Stimulated activated CD4-positive, alpha-beta T cell treated with anti-CD3 and anti-CD28 coated beads, Interleukin-1b, Interleukin-23, amount 100 ng/mL, for 1 hour (primary cell): Measurements from ENCODE around the gene SEC14L5.

Source experiments
- DNase-seq, 2 donors: peaks; one replicate each; pipeline ENCODE4 v3.0.0-alpha.2; 2020; ENCODE audit warnings: low read depth in 2 of 2

Gene SEC14L5

DNA sequence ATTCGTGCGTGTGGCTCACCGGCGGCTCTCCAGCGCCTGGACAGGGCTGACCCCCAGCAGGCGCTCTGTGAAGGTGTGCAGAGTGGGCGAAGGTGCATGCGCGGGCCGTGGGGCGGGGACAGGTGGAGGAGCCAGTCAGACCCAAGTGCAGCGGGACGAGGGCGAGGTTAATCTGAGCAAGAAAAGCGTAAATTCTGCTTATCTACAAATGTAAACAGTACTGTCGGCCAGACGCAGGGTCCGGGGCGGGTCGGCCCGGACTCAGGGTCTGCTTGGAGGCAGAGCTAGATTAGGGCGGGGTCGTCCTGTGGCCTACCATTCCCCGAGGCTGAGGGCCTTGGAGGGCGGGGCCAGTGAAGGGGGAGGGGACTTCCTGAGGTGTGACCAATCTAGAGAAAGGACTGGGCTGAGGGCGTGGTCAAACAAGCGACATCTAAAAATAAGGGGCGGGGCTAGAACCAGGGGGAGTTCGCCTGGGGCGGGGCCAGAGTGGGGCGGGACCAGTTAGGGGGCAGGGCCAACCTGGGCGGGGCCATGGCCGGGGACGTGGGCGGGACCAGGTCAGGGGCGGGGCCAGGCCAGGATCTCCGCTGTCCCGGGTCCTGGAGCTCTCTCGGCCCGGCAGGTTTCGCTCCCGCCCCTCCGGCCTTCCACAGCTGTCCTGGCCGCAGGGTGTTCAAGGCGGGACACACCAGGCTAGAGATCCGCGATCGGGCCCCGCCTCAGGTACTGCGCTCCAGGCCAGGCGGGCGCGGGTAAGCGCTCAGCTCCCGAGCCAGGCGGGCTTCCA, at the start of gene SEC14L5:
Gene SEC14L5, plus strand, starts transcription at position 611 of the 790 bp plus-strand sequence. CDS start 994 bp downstream, outside the sequence.
- peak; percentile 79 to 84 for DNase-seq

DNA sequence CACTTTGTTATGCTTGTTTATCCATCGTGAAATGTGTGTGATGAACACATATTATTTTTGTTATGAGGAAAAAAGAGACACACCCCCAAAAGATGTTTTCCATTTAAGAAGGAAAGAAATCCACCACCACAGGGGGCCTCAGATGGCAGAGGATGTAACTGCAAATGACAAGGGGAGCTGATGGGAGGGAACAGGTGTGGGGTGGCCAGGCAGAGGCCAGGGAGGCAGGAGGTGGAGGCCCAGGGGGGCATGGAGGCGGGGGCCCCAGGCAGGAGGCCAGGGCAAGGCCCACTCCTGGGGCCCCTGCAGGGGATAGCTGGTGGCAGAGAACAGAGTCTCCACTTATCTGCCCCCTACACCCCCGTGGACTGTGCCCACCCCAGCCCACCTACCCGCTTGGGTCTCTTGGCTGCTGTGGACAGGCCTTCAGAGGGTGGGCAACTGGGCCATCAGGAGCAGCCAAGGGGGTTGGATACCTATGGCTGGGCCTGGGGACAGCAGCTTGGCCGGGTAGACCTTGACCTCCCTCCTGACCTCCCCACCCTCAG, 49.2 kb upstream of the SEC14L5 start:
- no peak for DNase-seq

- no peak for DNase-seq
Measured at GRCh38 chr16:4909825-4910224, 48.3 kb upstream of the SEC14L5 start.

DNA sequence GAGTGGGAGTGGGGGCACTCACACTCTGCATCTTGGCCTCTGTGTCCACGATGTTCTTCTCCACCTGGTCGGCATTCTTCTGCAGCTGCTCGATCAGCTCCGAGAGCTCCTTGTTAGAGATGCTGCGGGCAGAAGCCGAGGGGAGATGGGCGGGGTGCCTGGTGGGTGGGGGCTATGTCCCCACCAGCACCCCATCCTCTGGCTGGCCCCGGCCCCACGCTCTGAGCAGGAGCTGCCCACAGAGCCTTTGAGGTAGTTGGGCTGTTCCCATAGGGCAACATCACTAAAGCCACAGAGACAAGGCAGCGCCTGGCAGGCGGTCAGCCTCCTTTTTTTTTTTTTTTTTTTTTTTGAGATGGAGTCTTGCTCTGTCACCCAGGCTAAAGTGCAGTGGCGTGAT, 47.3 kb upstream of the SEC14L5 start:
- no peak for DNase-seq

- no peak for DNase-seq
Measured at GRCh38 chr16:4911970-4912386, 46.2 kb upstream of the SEC14L5 start.

DNA sequence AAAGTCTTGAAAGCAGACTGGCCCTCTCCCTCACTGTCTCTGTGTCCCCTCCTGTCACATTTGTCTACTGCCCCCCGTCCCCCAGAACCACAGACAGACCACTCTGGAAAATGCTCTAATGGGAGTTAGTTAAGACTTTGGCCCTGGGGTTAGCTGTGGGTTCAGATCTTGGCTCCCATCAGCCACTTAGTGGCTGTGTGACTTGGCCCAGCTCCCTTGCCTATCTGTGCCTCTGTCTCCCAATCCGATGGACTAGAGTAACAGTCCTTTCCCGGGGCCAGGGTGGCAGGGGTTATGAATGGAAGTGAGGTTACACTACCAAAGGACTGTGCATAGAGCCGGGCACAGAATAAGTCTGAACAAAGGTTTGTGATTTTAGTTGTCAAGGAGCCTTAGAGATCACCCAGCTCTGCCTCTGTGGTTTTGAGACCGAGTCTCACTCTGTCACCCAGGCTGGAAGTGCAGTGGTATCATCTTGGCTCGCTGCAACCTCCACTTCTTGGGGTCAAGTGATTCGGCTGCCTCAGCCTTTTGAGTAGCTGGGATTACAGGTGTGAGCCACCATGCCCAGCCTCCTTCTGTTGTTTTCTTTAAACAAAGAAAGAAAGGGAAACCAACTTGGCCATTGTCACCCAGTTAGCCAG, 44.9 kb upstream of the SEC14L5 start:
- no peak for DNase-seq

GRCh38 chr16:4913774-4914525, 44.2 kb upstream of the SEC14L5 start:
- no peak for DNase-seq

DNA sequence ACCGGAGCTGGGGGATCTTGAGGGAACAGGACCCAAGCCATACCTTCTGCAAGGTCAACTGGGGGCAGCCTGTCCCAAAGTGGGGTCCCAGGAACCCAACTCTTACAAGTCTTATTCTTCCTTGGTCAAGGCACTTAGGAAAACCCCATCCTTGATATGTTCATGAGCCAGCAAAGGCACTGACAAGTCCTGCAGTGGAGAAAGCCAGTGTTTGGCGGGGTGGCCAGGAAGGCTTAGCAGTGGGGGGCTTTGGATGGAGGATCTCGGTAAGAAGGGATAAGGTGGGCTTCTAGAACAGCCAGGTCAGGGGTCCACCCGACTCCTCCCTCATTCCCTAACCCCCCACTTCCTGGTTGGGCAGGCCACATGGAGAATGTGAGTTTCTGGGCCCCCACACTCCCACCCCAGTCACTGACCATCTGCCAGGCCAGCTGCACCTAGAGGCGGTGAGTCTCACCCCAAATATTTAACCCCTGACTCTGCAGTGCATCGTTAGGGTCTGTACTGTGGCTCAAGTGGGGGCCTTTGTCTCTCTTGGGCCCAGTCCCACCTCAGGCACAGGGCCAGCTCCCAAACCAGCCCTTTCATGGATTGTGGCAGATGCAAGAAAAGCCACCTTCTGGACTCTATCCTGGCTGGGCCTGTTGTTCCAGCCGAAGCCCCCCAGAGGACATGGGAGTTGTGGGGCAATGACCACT, 43.5 kb upstream of the SEC14L5 start:
- DNase-seq, result no peak

DNA sequence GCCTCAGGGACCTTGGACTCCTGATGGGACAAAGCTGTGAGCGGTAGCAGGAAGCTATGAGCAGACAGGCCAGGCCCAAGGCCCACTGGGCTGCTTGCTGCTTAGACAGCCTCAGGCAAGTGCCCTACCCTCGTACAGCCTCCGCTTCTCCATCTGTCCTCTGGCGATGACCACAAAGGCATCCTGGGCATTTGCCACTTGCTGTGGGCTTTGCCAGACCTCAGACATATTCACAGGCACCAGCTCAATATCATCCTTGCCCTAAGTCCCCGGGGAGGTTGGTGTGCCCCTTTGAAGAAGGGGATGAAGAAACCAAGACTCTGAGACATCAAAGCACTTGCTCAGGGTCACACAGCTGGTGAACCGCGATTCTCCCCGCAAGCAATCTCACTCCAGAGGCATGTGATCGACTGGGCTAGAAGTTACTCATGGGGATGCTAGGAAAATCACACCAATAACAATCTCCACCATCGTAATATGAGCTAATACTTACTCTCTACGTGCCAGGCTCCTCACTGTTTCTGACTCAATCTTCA, 42.8 kb upstream of the SEC14L5 start:
- no peak for DNase-seq

- no peak for DNase-seq
Measured at GRCh38 chr16:4917117-4917516, 41.0 kb upstream of the SEC14L5 start.

GRCh38 chr16:4918781-4919251, 39.3 kb upstream of the SEC14L5 start:
- no peak for DNase-seq

DNA sequence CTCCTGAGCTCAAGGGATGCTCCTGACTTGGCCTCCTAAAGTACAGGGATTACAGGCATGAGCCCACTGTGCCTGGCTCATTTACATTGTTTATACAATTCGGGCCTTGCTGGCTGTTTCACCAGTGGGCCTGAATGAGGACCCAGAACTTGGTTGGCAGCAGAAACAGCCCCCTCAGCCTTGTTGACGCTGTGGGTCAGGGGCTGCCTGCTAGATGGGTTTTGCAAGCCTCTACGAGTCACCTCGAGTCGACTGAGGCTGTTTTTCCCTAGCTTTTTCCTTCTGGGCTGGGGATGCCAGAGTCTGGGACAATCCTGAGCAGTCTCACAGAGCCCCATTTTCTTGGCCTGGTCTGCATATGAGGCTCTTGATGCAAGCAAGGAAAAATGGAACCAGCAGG, 37.3 kb upstream of the SEC14L5 start:
- DNase-seq, result no peak

GRCh38 chr16:4922721-4923342, 35.3 kb upstream of the SEC14L5 start:
- no peak for DNase-seq

DNA sequence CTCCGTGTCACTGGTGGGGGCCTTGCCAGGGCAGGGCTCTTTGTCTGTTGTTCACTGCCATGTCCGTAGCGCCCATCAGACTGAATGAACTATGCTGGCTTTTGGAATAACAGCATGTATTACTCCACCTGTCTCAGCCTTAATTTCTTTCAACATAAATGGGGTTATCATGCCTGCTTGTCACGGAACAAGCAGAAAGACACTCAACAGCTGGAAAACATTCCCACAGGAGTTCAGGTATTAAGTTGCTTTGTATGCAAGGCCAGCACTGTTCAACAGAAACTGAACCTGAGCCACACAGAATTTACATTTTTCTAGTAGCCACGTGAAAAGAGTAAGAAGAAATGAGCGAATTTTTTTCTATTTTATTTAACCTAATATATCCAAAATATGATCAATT, 34.3 kb upstream of the SEC14L5 start:
- DNase-seq, result no peak

DNA sequence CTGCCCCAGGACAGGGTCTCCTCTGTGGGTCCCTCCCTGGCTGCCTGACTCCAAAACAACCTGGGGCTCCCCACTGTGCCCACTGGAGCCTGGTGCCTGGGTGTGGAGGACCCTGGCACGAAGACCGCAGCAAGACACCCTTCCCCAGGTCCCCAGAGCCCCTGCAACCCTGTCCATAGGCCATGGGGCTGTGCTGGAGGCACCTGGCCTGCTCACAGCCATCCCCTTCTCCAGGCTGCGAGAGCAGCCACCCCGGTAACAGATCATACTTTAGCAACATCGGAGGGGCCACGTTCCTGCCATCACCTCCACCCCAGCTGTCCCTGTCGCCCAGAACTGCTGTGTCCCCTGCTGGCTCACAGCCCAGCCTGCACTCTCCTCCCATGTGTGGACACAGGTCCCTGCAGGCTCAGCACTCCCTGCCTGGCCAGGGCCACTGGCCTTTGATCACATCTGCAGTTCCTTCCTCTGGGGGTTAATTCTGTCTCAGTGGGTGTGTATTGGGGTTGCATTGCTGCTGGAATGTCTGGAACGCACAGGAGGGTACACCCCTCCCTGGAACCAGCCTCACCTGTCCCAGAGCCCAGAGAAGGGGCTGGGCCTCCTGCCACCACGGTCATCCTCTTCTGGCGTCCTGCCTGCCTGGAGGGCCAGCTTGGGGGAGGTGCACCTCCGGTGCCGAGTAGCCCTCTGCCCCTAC, 33.4 kb upstream of the SEC14L5 start:
- DNase-seq, result no peak

- no peak for DNase-seq
Measured at GRCh38 chr16:4925293-4925607, 32.9 kb upstream of the SEC14L5 start.

DNA sequence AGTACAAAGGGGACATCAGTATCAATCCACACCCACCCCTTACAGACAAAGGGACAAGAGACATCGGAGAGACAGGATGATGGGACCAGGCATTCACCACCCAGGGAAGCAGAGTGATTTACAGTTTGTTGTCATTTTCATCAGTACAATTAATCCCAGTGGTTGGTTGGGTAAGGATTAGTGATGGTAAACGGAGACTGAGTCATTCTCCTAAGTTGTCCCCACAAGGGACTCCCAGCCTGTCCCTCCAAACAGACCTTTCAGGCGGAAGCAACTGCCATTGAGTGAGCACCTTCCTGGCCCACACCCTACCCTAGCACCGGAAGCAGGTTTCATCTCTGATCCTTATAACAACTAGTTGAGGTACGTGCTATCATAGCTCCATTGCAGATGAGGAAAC, 32.3 kb upstream of the SEC14L5 start:
- no peak for DNase-seq

GRCh38 chr16:4926928-4927327, 31.2 kb upstream of the SEC14L5 start:
- no peak for DNase-seq

- no peak for DNase-seq
Measured at GRCh38 chr16:4927661-4928060, 30.5 kb upstream of the SEC14L5 start.

DNA sequence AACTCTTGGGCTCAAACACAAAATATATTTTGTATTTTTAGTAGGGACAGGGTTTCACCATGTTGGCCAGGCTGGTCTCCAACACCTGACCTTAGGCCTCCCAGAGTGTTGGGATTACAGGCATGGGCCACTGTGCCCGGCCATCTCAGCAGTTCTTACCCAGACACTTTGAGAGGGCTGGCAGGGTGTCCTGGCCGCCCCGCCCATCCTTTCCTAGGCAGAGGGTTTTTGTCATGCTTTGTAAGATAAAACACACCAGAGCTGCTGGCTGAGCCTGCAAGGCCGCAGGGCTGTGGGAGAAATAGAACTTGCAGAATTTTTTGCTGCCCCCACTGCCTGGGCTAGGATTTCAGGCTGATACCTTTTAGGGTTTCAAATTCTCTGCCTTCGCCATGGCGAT, 29.9 kb upstream of the SEC14L5 start:
- DNase-seq, result no peak
